Kasumi-1 (cell line): ENCODE results near the gene STAT1.

Source experiments
- DNase-seq, 2 experiments: peaks; one replicate each; lab custom pipeline; 2025; lab: John Stamatoyannopoulos, UW

The STAT1 gene

DNA sequence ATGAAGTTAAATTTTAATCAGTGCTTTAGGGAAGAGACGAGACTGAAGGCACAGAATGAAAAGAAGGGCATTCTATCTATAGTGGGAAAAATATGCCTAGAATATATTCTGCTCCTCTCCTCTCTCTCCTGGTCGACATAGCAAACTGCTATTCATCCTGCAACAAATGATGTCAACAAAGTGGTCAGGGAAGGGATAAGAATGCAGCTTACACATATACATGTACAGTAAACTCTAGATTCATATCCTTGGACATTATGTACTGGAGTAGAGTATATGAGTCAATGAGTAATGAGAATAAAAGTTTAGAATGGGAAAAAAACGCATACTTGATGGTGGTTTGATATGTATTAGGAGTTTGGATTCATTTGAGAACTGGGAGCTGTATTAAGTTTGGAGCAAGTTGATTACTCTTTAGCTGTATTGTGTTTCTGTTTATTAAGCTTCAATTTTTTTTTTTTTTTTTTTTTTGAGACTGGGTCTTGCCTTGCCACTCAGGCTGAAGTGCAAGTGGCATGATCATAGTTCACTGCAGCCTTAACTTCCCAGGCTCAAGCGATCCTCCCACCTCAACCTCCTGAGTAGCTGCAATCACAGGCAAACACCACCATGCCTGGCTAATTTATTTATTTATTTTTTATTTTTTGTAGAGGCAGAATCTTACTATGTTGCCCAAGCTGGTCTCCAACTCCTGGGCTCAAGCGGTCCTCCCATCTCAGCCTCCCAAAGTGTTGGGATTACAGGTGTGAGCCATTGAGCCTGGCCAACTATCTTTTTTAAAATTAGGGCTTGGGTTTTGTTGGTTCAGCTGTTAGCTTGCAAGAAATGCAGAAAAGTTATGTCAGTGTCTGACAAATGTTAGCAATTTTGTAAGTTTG, 53.8 kb downstream of the STAT1 start:
- no peak for DNase-seq

DNA sequence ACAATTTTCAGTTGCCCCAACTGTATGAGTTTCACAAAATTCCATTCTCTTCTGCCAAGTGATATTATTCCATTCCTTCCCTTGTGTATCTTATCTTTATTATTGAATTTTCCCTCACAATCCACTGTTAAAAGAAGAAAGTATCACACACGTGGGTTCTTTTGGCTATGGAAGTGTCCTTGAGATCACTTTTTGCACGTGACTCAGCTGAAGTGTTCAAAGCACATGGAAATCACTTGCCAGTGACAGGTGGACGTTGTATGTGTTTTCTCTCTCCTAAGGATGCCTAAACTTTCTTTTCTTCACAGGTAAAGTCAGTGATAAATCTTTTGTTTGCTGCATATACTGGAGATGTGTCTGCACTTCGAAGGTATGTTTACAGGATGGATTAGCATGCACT, 60.7 kb downstream of the STAT1 start:
- DNase-seq, result no peak

GRCh38 chr2:190950566-190950991, 63.4 kb downstream of the STAT1 start:
- DNase-seq, result no peak

- no peak for DNase-seq
Measured at GRCh38 chr2:190948671-190949070, 65.3 kb downstream of the STAT1 start.

GRCh38 chr2:190947711-190948251, 66.2 kb downstream of the STAT1 start:
- peak; percentile 84 to 91 for DNase-seq

DNA sequence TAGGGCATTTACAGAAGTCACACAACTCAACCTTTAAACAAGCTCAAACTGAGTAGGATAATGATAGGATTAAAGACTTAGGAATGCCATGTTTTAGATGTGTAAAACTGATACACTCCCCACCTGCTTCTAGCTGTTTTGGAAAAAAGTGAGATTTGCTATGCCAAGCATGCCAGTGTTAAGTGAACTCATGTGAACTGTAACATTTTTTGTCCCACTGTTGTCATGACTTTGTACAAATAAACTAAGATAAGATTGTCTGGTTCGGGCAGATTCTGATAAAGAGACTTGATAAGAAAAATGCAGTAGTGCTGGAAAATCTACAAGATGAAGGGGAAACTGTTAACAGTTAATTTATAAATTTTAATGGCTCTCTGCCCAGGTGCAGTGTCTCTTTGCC, 66.8 kb downstream of the STAT1 start:
- DNase-seq, result no peak

- no peak for DNase-seq
Measured at GRCh38 chr2:190943706-190944105, 70.3 kb downstream of the STAT1 start.

DNA sequence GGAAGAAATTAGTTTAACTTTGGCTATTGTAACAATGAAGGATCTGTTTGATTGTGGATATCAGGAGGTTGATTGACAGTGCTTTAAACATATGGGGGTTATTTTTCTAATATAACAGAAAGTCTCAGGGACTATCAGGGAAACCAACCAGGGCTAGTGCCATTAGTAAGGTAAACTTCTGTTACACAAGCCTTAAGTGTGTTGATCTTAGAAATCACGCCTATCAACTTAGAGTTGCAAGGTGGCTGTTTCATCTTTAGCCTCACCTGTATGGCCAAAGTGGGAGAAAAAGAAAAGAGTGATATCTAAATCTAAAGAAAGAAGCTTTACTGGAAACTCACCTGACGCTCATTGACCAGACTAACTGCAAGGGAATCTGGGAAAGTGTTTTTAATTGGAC, 71.3 kb downstream of the STAT1 start:
- DNase-seq, result no peak

GRCh38 chr2:190941571-190941970, 72.4 kb downstream of the STAT1 start:
- DNase-seq, result no peak

DNA sequence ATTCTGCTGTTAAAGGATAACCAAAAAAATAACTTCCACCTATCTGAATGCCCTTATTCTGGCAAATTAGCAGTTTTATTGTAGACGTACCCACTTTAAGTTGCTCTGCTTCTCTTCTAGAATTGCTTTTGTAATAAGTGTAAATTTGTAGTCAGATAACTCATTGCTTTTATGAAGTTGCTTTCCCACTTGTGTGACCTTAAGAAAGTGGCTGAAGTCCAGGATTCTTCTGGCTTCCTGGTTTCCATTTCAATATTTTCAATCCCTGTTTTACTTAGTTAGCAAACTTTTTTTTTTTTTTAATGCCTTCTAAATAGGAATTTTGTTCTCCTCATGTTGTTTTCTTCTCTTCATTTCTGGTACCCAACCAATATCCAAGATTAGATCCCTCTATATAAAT, 73.5 kb downstream of the STAT1 start:
- DNase-seq, result no peak

GRCh38 chr2:190938771-190939335, 75.1 kb downstream of the STAT1 start:
- no peak for DNase-seq

GRCh38 chr2:190935054-190935453, 78.9 kb downstream of the STAT1 start:
- no peak for DNase-seq

- DNase-seq, result no peak
Measured at GRCh38 chr2:190933361-190933760, 80.6 kb downstream of the STAT1 start.

DNA sequence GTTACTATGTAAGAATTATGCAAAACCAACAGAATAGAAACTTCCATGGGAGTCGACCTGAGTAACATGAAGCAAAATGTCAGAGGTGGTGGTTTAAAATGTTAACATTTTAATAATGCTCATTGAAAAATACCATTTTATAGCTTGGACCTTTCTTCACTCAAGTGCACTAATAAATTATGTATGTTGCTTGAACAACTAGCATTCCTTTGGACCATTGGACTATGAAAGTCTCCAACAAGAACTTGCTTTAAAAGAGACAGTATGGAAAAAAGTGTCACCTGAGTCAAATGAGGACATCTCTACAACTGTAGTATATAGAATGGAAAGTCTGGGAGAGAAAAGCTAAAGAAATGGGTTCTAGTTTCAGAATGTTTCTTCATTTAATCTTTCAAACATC, 81.5 kb downstream of the STAT1 start:
- no peak for DNase-seq

- no peak for DNase-seq
Measured at GRCh38 chr2:190930411-190930810, 83.6 kb downstream of the STAT1 start.

DNA sequence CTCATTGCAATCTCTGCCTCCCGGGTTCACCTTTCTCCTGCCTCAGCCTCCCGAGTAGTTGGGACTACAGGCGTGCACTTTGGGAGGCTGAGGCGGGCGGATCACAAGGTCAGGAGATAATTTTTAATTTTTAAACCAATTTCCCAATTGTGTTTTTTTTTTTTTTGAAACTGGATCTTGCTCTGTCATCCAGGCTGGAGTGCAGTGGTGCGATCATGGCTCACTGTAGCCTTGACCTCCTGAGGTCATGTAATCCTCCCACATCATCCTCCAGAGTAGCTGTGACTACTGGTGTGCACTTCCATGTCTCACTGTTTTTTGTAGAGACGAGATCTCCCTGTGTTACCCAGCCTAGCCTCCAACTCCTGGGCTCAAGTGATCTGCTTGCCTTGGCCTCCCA, 84.1 kb downstream of the STAT1 start:
- DNase-seq, result no peak

GRCh38 chr2:190927301-190927700, 86.7 kb downstream of the STAT1 start:
- DNase-seq, result no peak

GRCh38 chr2:190922376-190922775, 91.6 kb downstream of the STAT1 start:
- no peak for DNase-seq

GRCh38 chr2:190920085-190920484, 93.9 kb downstream of the STAT1 start:
- no peak for DNase-seq
